ENCODE data around the gene COL4A1. TPM values are rescaled to one million over a fixed set of nuclear protein-coding genes. Genes with fewer than 3 reads are reported as not detected.

The COL4A1 gene
- total RNA-seq, 3 donors from 2014 or later = 19.0 to 308 (median 61.9) TPM

DNA sequence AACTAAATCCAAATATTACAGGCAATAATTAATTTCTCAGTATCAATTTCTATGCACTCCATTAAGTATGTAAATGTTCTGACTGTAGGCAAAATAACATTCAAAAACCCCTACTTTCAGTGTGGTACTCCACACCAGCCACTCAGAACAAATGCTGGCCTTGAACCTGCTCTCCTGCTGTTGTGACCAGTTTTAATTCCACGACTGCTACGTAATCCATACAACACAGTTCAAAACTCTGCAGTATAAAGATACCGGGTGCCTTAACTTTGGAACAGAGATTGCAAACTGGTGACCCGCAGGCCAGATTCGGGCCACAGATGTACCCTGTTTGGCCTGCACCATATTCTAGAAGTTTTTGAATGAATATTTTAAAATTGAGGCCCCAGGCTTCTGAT lies 30.4 kb downstream of the COL4A1 start:
- Histone ChIP-seq H3K9me3 (no peaks in the 10 kb centered on the region), H3K36me3 (ENCODE audit: low read depth) (no peaks in the 10 kb centered on the region), H3K4me3 (no peak overlapping the region), H3K4me1 (ENCODE audit: low read depth) (no peaks in the 10 kb centered on the region)
- no peak for TF ChIP-seq CTCF (IDR thresholded peaks at IDR 0.05)
- ATAC-seq (no peak), DNase-seq (no peak)
- intact Hi-C loops (cut with DNase I, micrococcal nuclease) = no loop called here

DNA sequence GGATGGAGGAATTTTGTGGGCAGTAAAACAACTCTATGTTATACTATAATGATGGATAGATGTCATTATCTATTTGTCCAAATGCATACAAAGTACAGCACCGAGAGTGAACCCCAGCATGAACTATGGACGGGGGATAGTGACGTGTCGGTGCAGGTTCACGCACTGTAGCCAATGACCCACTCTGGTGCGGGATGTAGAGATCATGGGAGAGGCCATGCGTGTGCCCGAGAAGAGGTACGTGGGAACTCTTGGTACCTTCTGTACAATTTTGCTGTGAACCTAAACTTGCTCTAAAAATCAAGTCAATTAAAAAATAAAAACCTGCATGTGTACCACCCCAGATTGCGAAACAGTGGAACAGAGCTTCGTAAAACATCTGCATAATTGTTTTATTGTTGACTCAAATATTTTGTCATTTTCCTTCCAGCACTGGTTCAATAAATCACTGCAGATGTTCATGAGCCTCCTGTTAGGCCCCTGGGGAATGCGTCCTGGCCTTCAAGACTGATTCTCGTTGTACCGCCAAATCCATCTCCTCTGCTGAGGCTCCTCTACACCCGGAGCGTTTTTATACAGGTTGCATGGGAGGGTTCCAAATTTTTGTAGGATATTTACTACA lies 30.9 kb downstream of the COL4A1 start:
- intact Hi-C loops (cut with DNase I, micrococcal nuclease) = no loop called here
- ATAC-seq (no peak), DNase-seq (no peak)
- no peaks in the 10 kb centered on the region for H3K36me3 ChIP-seq (ENCODE audit: low read depth)
- no peaks in the 10 kb centered on the region for H3K4me1 ChIP-seq (ENCODE audit: low read depth)
- no peak overlapping the region for H3K4me3 ChIP-seq
- TF ChIP-seq CTCF (IDR thresholded peaks at IDR 0.05) = no peak
- no peaks in the 10 kb centered on the region for H3K9me3 ChIP-seq

- DNase-seq = no peak
- Histone ChIP-seq H3K4me1 (ENCODE audit: low read depth) (no peaks in the 10 kb centered on the region), H3K36me3 (ENCODE audit: low read depth) (no peaks in the 10 kb centered on the region), H3K9me3 (no peaks in the 10 kb centered on the region), H3K4me3 (no peak overlapping the region)
- ATAC-seq = no peak
- no peak for TF ChIP-seq CTCF (IDR thresholded peaks at IDR 0.05)
- intact Hi-C loops (cut with DNase I, micrococcal nuclease) = no loop called here
Observed at GRCh38 chr13:110274687-110275086, 32.3 kb downstream of the COL4A1 start.

DNA sequence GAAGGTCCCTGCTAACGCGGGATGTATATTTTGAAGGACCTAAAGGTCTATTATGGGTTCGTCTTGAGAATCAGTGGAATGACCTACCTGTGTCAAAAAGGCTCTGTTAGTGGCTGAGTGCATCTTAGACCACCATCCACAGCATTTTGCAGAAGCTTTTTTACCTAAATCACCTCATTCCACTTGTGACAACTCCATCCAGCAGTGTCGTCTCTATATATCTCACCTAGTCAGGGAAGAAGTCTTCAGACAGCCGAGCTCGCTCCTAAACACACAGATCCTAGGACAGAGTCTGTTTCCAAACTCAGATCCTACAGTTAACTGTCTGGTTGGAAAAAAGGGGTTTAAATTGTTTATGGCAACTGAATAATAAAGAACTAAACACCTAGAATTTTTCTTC lies 33.7 kb downstream of the COL4A1 start:
- H3K4me1 ChIP-seq (ENCODE audit: low read depth) = no peaks in the 10 kb centered on the region
- no peaks in the 10 kb centered on the region for H3K9me3 ChIP-seq
- intact Hi-C loops (cut with DNase I, micrococcal nuclease) = no loop called here
- no peaks in the 10 kb centered on the region for H3K36me3 ChIP-seq (ENCODE audit: low read depth)
- no peak for ATAC-seq
- no peak for TF ChIP-seq CTCF (IDR thresholded peaks at IDR 0.05)
- no peak for DNase-seq
- H3K4me3 ChIP-seq = no peak overlapping the region

GRCh38 chr13:110272651-110273050 lies 34.3 kb downstream of the COL4A1 start:
- H3K36me3 ChIP-seq (ENCODE audit: low read depth) = no peaks in the 10 kb centered on the region
- no peak for TF ChIP-seq CTCF (IDR thresholded peaks at IDR 0.05)
- H3K9me3 ChIP-seq = no peaks in the 10 kb centered on the region
- DNase-seq = no peak
- no peak overlapping the region for H3K4me3 ChIP-seq
- no peaks in the 10 kb centered on the region for H3K4me1 ChIP-seq (ENCODE audit: low read depth)
- intact Hi-C loops (cut with DNase I, micrococcal nuclease) = no loop called here
- no peak for ATAC-seq

DNA sequence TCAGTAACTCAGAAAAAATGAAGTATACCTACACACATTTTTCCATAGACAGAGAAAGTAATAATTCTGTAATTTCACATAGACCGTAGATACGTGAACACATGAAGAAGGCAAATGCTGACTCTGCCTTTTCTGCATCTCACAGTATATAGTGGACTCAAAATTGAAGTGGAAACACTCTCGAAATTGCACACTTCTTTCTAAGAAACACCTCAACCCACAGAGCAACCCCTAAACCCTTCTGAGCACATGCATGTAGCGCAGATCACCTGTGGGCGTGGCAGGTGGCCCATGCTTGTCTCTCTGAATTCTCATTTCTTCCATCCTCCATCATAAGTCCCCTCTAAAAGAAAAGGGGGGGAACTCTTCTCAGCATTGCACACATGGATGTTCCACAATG lies 34.7 kb downstream of the COL4A1 start:
- DNase-seq (no peak), ATAC-seq (no peak)
- TF ChIP-seq CTCF (IDR thresholded peaks at IDR 0.05) = no peak
- intact Hi-C loops (cut with DNase I, micrococcal nuclease) = no loop called here
- H3K9me3 ChIP-seq = no peaks in the 10 kb centered on the region
- no peaks in the 10 kb centered on the region for H3K36me3 ChIP-seq (ENCODE audit: low read depth)
- H3K4me3 ChIP-seq = no peak overlapping the region
- no peaks in the 10 kb centered on the region for H3K4me1 ChIP-seq (ENCODE audit: low read depth)

All from mucosa of descending colon (tissue), 3 donors.